GM21528 (cell line): ENCODE measurements around the gene GSTK1.
"Not testable (repeated sequence)": the region's sequence is repeated elsewhere in the genome, so short reads cannot be mapped to it uniquely, and the experiment has no call there.

ENCODE experiments used
- ATAC-seq: cut with Tn5 transposase; IDR thresholded peaks from one replicate; pipeline ENCODE4 v1.9.1; 2021; ENCODE audit warnings: mild to moderate bottlenecking, moderate library complexity; ENCODE audit not compliant: unreplicated experiment, low FRiP score

The GSTK1 gene

GRCh38 chr7:143265017-143265693, 1.9 kb downstream of the GSTK1 start:
- ATAC-seq: no peak

GRCh38 chr7:143269251-143269650, 6.0 kb downstream of the GSTK1 start:
- ATAC-seq: no peak

GRCh38 chr7:143271240-143271639, 8.0 kb downstream of the GSTK1 start:
- ATAC-seq: no peak

- no peak for ATAC-seq
Observed at GRCh38 chr7:143272871-143273270, 9.6 kb downstream of the GSTK1 start.

- ATAC-seq: no peak
Observed at GRCh38 chr7:143279186-143280098, 16.2 kb downstream of the GSTK1 start.

- ATAC-seq: no peak
Observed at GRCh38 chr7:143280160-143280559, 16.9 kb downstream of the GSTK1 start.

- ATAC-seq: no peak
Observed at GRCh38 chr7:143280566-143280965, 17.3 kb downstream of the GSTK1 start.

GRCh38 chr7:143281529-143281928, 18.3 kb downstream of the GSTK1 start:
- ATAC-seq: no peak

- no peak for ATAC-seq
Observed at GRCh38 chr7:143282124-143282523, 18.9 kb downstream of the GSTK1 start.

GRCh38 chr7:143283381-143283780, 20.1 kb downstream of the GSTK1 start:
- ATAC-seq: no peak

- no peak for ATAC-seq
Observed at GRCh38 chr7:143284591-143285469, 21.6 kb downstream of the GSTK1 start, which contains the start of gene TMEM139. Gene TMEM139, plus strand, starts transcription at chr7:143284958. Its CDS starts 1,000 bp downstream, at chr7:143285958.

GRCh38 chr7:143285470-143285778, 22.2 kb downstream of the GSTK1 start:
- no peak for ATAC-seq

GRCh38 chr7:143285806-143286521, 22.7 kb downstream of the GSTK1 start:
- ATAC-seq: no peak

GRCh38 chr7:143286522-143286890, 23.3 kb downstream of the GSTK1 start:
- ATAC-seq: no peak

- no peak for ATAC-seq
Observed at GRCh38 chr7:143287339-143287934, 24.2 kb downstream of the GSTK1 start.

- peak; percentile 88 for ATAC-seq
Observed at GRCh38 chr7:143287935-143288826, 24.9 kb downstream of the GSTK1 start, which contains the start of gene CASP2. Gene CASP2, plus strand, starts transcription at chr7:143288351. Its CDS starts 105 bp downstream, at chr7:143288456.

GRCh38 chr7:143288836-143289235, 25.6 kb downstream of the GSTK1 start:
- no peak for ATAC-seq

GRCh38 chr7:143289421-143289820, 26.2 kb downstream of the GSTK1 start:
- no peak for ATAC-seq

GRCh38 chr7:143289888-143290287, 26.6 kb downstream of the GSTK1 start:
- not testable (repeated sequence) for ATAC-seq
